Stimulated activated effector memory CD8-positive, alpha-beta T cell treated with anti-CD3 and anti-CD28 coated beads, Interleukin-12 subunit alpha, Interleukin-12 subunit beta, amount 100 ng/mL, for 72 hours (primary cell): Measurements from ENCODE around the gene SLC25A41.

Experiments used
- ATAC-seq: fragments of 150-1000 bp; cut with Tn5 transposase; 2 replicates; pipeline ENCODE4 v1.10.0; 2021
- DNase-seq, 2 donors: peaks; one replicate each; pipeline ENCODE4 v3.0.0; 2021 to 2022; ENCODE audit warnings: low spot score in 2 of 2
- H3K27ac Mint-ChIP-seq: one replicate; pipeline ENCODE4 v1.8.0; 2022; ENCODE audit warnings: mild to moderate bottlenecking, mixed read lengths
- H3K36me3 Mint-ChIP-seq: one replicate; pipeline ENCODE4 v1.8.0; 2022; ENCODE audit warnings: mild to moderate bottlenecking, mixed read lengths
- H3K4me1 Mint-ChIP-seq: one replicate; pipeline ENCODE4 v1.8.0; 2022; ENCODE audit warnings: mixed read lengths
- H3K4me3 Mint-ChIP-seq: one replicate; pipeline ENCODE4 v1.8.0; 2022; ENCODE audit warnings: mild to moderate bottlenecking, mixed read lengths
- H3K9me3 Mint-ChIP-seq: one replicate; pipeline ENCODE4 v1.8.0; 2022; ENCODE audit warnings: mixed read lengths

Gene SLC25A41

GRCh38 chr19:6383188-6383587 lies 50.4 kb downstream of the SLC25A41 start:
- no peak overlapping the region for H3K4me3 Mint-ChIP-seq
- H3K36me3 Mint-ChIP-seq = peaks cover 100% of the 10 kb centered on the region
- DNase-seq = no peak
- H3K9me3 Mint-ChIP-seq = no peaks in the 10 kb centered on the region
- H3K27ac Mint-ChIP-seq = no peak overlapping the region
- peaks cover 2% of the 10 kb centered on the region for H3K4me1 Mint-ChIP-seq
- ATAC-seq = no peak

- no peak for DNase-seq
- H3K9me3 Mint-ChIP-seq = no peaks in the 10 kb centered on the region
Observed at GRCh38 chr19:6381030-6381750, 52.4 kb downstream of the SLC25A41 start.

GRCh38 chr19:6379744-6380143 lies 53.8 kb downstream of the SLC25A41 start:
- DNase-seq (no peak), ATAC-seq (no peak)
- Mint-ChIP-seq H3K4me1 (no peaks in the 10 kb centered on the region), H3K4me3 (no peak overlapping the region), H3K27ac (peak overlapping the region; percentile 63), H3K36me3 (peaks cover 70% of the 10 kb centered on the region), H3K9me3 (no peaks in the 10 kb centered on the region)

More at GRCh38 chr19:6381030-6381750, 52.4 kb downstream of the SLC25A41 start:
- no peaks in the 10 kb centered on the region for H3K4me1 Mint-ChIP-seq
- H3K27ac Mint-ChIP-seq = peak overlapping the region; percentile 70
- H3K4me3 Mint-ChIP-seq = no peak overlapping the region
- peaks cover 84% of the 10 kb centered on the region for H3K36me3 Mint-ChIP-seq
- no peak for ATAC-seq

- Mint-ChIP-seq H3K4me3 (no peak overlapping the region), H3K27ac (no peak overlapping the region), H3K9me3 (no peaks in the 10 kb centered on the region), H3K4me1 (peaks cover 6% of the 10 kb centered on the region), H3K36me3 (peaks cover 57% of the 10 kb centered on the region)
- DNase-seq = no peak
- no peak for ATAC-seq
Observed at GRCh38 chr19:6378486-6378885, 55.1 kb downstream of the SLC25A41 start.

- Mint-ChIP-seq H3K36me3 (peaks cover 53% of the 10 kb centered on the region), H3K4me3 (no peak overlapping the region), H3K27ac (no peak overlapping the region), H3K4me1 (peaks cover 8% of the 10 kb centered on the region), H3K9me3 (no peaks in the 10 kb centered on the region)
- DNase-seq (no peak), ATAC-seq (no peak)
Observed at GRCh38 chr19:6378041-6378440, 55.5 kb downstream of the SLC25A41 start.

- no peaks in the 10 kb centered on the region for H3K9me3 Mint-ChIP-seq
Observed at GRCh38 chr19:6376512-6377190, 56.9 kb downstream of the SLC25A41 start.

More at GRCh38 chr19:6376512-6377190, 56.9 kb downstream of the SLC25A41 start:
- peaks cover 13% of the 10 kb centered on the region for H3K4me1 Mint-ChIP-seq
- DNase-seq (no peak), ATAC-seq (no peak)
- H3K4me3 Mint-ChIP-seq = no peak overlapping the region
- no peak overlapping the region for H3K27ac Mint-ChIP-seq
- peaks cover 44% of the 10 kb centered on the region for H3K36me3 Mint-ChIP-seq
